ENCODE data around the gene FLVCR1.

- TF ChIP-seq CTCF (IDR thresholded peaks at IDR 0.05) = no peak
- no peak for TF ChIP-seq EP300 (IDR thresholded peaks at IDR 0.05)
These were observed 588 bp downstream of the FLVCR1 start for GRCh38 chr1:212858461-212859265.

All from upper lobe of left lung (tissue), 4 donors.